ENCODE measurements around the gene ZNF850. TPM values are rescaled to one million over a fixed set of nuclear protein-coding genes. Genes with fewer than 3 reads are reported as not detected.

Gene ZNF850
- total RNA-seq, 1 donor from 2014 or later: 2.8 TPM

GRCh38 chr19:36719687-36720556 is 52.7 kb downstream of the ZNF850 start:
- Histone ChIP-seq H3K4me1 (no peaks in the 10 kb centered on the region), H3K9me3 (peaks cover 93% of the 10 kb centered on the region), H3K4me3 (no peak overlapping the region), H3K27ac (no peak overlapping the region), H3K27me3 (no peaks in the 10 kb centered on the region), H3K36me3 (peaks cover 35% of the 10 kb centered on the region)
- no peak for DNase-seq
- intact Hi-C loops (cut with DNase I): no loop called here
- no peak for TF ChIP-seq CTCF (IDR thresholded peaks at IDR 0.05)
- no peak for ATAC-seq

GRCh38 chr19:36709423-36709822 is 63.2 kb downstream of the ZNF850 start:
- Histone ChIP-seq H3K36me3 (peaks cover 25% of the 10 kb centered on the region), H3K4me1 (no peaks in the 10 kb centered on the region), H3K9me3 (peaks cover 99% of the 10 kb centered on the region), H3K27me3 (no peaks in the 10 kb centered on the region), H3K27ac (no peak overlapping the region), H3K4me3 (no peak overlapping the region)
- intact Hi-C loops (cut with DNase I): no loop called here
- no peak for ATAC-seq
- no peak for DNase-seq
- no peak for TF ChIP-seq CTCF (IDR thresholded peaks at IDR 0.05)

GRCh38 chr19:36707134-36707533 is 65.5 kb downstream of the ZNF850 start:
- Histone ChIP-seq H3K4me3 (no peak overlapping the region), H3K4me1 (no peaks in the 10 kb centered on the region), H3K27ac (no peak overlapping the region), H3K9me3 (peaks cover 87% of the 10 kb centered on the region), H3K27me3 (no peaks in the 10 kb centered on the region), H3K36me3 (peaks cover 2% of the 10 kb centered on the region)
- TF ChIP-seq CTCF (IDR thresholded peaks at IDR 0.05): no peak
- ATAC-seq (no peak), DNase-seq (no peak)
- intact Hi-C loops (cut with DNase I): no loop called here

GRCh38 chr19:36688058-36688457 is 84.5 kb downstream of the ZNF850 start:
- Histone ChIP-seq H3K36me3 (peaks cover 32% of the 10 kb centered on the region), H3K4me1 (peaks cover 12% of the 10 kb centered on the region), H3K27ac (peak overlapping the region; percentile 80), H3K27me3 (no peaks in the 10 kb centered on the region), H3K4me3 (peak overlapping the region; percentile 90), H3K9me3 (no peaks in the 10 kb centered on the region)
- TF ChIP-seq CTCF (IDR thresholded peaks at IDR 0.05): no peak
- ATAC-seq (no peak), DNase-seq (no peak)
- intact Hi-C loops (cut with DNase I): no loop called here

GRCh38 chr19:36687214-36688056 is 85.2 kb downstream of the ZNF850 start, which contains the start of gene ZNF567:
ZNF567 (plus strand) TSS chr19:36687612; CDS start chr19:36694868, 7,256 bp downstream.
- no peak for TF ChIP-seq CTCF (IDR thresholded peaks at IDR 0.05)
- intact Hi-C loops (cut with DNase I): no loop called here
- Histone ChIP-seq H3K36me3 (peaks cover 26% of the 10 kb centered on the region), H3K9me3 (no peaks in the 10 kb centered on the region), H3K27me3 (no peaks in the 10 kb centered on the region), H3K27ac (peak within 1 kb of the TSS; percentile 80), H3K4me3 (peak within 1 kb of the TSS; percentile 90), H3K4me1 (peaks cover 12% of the 10 kb centered on the region)
- peak; percentile 99 for DNase-seq
- peak; percentile 99 for ATAC-seq
